Head of caudate nucleus (tissue), 42 donors: ENCODE results near the gene SMC1B.
"Not testable (repeated sequence)": the region's sequence is repeated elsewhere in the genome, so short reads cannot be mapped to it uniquely, and the experiment has no call there.

ENCODE experiments used
- DNase-seq, 42 donors: peaks; one replicate each; pipeline versions ENCODE4 v3.0.0 to v3.0.0-alpha.2; 2020 to 2021; ENCODE audit warnings: mixed read lengths in 7 of 42
- intact Hi-C: fragments of 100-400 bp; cut with DNase I; formaldehyde crosslinking; loops from one replicate; pipeline ENCODE4 v1.15.0; 2022

The SMC1B gene

DNA sequence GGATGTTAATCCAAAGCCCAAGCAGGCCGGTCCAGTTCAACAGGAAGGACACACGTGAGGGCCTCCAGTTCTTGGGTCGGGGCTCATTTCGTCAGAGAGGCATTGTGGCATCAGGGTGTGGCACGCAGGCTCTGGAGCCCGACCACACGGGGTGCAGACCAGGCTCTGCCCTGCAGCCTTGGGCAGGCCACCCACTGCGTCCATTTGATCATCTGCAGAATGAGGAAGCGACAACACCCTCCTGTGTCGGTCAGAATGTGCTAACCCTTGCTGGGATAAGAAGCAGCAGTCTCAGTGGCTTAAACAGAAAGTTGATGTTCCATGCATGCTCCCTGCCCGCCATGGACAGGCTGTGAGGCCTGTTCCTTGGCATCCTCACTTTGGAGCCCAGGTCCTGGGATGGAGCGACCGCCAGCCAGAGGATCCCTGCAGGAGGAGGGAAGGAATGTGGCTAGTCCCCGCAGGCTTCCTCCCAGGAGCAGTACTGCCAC, 10.9 kb upstream of the SMC1B start:
- peak in 3 of 42 donors; percentile 27 to 36 (median 28) for DNase-seq
- intact Hi-C loops = no loop called here

DNA sequence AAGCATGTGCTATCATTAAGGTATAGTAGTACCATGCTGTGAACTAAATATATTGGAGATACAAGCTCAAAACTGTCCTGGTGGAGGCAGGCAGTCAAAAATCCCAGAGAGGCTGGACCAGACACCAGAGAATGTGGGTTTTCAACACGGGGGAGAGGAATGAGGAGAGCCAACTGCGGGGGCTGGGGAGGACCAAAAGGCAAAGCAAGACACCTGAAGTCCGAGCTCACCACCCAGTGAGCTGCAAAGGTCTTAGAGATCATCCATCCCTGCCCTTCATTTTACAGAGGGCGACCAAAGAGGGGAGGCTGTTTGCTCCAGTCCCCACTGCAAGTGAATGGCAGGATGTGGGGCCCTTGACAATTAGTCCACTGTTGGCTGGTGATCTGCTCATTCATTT, 10.1 kb upstream of the SMC1B start:
- DNase-seq = peak in 1 of 42 donors; percentile 3
- intact Hi-C loops = no loop called here

DNA sequence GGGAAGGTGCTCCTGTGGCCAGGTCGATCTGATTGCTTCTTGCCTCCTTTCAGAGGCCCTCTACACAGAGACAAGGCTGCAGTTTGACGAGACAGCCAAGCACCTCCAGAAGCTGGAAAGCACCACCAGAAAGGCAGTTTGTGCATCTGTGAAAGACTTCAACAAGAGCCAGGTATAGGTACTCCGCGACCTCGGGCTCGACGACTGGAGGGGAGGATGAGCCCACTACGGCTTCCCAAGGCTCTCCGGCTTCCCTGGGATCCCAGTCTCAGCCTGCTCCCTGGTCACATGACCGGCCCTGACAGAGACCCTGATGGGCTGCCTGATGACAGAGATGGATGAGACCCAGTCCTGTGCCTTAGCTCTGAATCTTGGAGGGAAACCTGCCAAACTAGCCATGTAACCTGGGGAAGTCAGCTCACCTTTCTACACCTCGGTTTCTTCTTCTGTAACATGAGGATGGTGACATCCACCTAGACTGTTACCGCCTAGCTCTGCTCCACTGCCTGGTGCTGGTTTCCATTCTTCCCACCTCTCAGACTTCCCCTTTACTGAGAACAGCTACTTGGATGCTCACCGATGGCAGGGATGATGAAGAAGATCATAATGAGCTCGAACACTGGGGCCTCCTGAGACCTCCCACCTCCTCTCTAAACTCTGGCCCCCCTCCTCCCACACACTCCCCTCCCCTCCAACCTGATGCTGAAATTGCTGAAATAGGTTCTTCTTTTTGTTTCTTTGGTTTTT, 9.0 kb upstream of the SMC1B start:
- intact Hi-C loops = no loop called here
- DNase-seq = peak in 2 of 42 donors; percentile 4 to 34

DNA sequence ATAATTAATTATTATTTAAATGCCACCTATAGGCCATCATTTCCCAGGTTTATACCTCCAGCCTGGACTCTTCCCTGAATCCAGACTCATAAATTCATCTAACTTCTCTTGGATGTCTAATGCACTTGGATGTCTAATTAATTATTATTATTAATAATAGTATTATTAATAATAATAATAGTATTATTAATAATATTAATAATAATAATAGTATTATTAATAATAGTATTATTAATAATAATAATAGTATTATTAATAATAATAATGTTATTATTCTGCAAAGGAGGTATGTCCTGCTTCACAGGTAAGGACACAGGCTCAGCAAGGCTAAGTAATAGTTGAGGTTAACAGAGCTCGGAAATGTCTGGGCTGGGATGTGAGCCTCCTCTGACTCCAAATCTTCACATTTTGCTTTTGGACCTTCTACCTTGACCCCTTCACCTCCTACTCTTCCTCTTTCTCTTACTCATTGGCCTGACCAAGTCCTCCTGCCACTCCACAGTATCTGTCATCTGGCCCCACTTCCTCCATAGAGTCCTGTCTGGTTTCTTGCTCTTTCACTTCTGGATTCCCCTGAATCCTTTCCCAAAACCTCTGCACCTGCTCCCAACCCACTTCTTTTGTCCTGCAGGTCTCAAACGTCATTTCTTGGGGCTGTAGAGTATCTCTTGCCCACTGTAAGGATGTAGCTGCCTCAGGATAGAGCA, 8.1 kb upstream of the SMC1B start:
- peak in 1 of 42 donors; percentile 24 for DNase-seq
- intact Hi-C loops = no loop called here

DNA sequence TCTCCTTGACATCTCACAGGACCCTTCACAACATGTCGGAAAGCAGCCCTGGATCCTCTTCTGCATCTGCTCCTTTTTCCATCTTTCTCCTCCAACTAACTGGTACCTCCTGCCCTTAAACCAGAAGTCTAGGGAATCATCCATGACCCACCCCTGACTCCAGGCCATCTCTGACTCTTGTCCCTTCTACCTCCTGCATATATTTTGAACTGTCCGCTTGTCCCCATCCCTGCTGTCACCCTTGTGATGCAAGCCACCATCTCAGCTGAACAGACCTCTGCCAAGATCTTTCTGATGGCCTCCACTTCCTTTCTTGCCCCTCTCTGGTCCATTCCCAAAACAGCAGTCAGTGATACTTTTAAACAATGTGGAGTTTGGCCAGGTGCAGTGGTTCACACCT, 7.1 kb upstream of the SMC1B start:
- intact Hi-C loops = no loop called here
- DNase-seq = peak in 1 of 42 donors; percentile 24

DNA sequence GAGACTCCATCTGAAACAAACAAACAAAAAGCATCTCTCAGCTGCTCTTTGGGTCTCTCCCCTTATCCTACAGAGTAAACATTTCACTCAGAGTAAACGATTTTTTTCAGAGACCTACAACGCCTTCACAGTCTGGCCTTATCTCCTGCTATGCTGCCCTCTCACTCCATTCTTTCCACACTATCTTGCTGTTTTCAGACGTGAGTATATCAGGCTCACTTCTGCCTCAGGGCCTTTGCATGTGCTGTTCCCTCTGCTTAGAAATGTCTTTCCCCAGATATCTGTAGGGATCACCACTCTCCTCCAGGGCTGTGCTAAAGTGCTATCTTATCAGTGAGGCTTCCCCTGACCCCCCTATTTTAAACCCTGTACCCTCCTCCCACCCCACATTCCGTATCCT, 6.6 kb upstream of the SMC1B start:
- intact Hi-C loops = no loop called here

DNA sequence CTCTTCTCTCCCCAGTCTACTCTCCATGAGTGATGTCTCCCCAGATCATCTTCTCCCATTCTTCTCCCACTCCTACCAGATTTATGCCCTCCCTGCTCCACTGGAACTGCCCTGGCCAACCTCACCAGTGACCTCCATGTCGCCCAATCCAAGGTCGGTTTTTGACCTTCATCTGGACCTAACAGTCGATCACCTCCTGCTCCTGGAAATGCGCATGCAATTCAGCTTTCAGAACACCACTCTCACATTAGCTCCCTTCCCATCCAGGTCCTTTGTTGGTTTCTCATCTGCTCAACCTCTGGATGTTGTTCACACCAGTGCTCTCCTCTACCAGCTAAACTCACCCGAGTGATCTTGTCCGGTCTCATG, 5.4 kb upstream of the SMC1B start:
- peak in 1 of 42 donors; percentile 29 for DNase-seq
- intact Hi-C loops = no loop called here

More for the DNA sequence above, 6.6 kb upstream of the SMC1B start:
- DNase-seq = no peak

DNA sequence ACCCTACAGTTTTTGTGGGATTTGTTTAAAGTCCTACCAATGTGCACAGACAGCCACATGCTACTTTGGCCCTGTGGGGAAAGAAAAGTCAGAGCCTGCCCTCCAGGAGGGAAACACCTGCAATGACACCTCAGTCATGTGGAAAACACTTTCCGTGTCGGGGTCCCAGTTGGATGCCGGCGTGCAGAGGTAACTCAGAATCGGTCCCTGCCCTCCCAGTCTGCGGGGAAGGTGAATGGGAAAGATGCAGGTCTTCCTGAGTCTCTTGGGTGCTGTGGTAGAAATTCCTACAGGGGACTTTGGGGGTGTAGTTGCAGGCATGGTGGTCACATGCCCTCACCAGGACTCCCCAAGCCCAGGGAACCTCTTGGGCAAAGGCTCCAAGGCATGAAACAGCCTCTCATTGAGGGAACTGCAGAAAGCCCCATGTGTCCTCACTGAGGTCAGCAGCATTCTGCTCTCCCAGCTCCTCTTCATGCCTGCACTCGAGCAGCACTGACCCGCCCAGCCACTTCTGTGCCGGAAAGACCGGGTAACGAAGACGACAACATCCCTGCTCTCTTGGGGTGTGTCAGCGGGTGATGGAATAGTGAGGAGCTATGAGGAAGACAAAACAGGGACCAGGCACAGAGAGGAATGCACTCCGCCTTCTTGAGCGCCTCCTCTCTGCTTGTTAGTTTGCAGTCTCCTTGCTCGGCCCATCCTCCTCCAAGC, 4.8 kb upstream of the SMC1B start:
- intact Hi-C loops = no loop called here
- peak in 1 of 42 donors; percentile 16 for DNase-seq

DNA sequence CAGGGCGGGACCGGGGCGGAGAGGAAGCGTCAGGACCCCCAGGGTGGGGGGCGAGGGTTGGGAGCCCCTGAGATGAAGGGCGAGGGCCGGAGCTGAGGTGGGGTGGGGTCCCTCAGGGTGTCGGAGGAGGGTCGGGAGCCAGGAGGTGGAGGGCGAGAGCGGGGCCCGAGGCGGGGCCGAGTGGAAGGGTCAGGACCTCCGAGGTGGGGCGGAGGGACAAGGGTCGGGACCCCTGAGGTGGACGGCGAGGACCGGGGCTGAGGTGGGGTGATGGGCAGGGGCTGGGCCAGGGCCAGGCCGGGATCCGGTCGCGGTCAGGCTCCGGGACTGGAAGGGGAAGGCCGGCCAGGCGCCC, 409 bp downstream of the SMC1B start:
- intact Hi-C loops = no loop called here
- DNase-seq = peak in 2 of 42 donors; percentile 27 to 42

DNA sequence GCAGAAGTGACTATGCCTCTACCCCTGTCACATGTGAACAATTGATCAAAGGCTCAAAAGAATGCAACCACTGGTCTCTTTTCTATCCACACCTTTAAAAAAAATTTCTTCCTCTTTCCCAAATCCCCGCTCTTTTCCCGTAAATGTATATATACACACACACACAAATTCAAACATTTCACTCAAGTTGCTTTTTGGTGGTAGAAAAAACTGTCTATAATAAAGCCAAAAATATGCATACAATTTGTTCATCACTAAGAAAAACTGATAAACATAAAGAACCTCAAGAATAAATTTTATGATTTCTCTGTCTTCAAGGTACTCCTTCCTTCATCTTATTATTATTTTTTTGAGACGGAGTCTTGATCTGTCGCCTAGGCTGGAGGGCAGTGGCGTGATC, 5.6 kb downstream of the SMC1B start:
- intact Hi-C loops = no loop called here
- no peak for DNase-seq

DNA sequence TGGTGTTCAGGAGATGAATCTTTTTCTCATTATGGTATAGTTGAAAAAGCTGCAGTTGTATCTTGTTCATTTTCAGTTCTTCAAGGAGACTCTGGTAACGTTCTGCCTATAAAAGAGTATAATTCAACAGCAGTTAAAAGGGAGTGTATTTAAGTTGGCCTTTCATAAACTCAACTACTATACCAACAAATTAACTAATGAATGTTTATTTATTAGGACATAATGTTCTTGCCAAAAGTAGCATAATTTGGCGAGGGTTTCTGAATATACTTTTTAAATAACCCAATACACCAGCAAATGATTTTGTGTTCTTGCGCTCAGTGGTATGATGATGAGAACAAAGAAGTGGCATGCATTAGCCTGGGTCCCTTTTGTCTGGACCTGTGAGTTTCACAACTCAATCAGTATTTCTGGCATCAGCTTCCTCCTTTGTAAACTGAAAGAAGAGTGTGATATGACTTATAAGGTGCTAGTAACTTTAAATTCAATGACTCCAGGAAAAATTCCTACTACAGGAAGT, 10.9 kb downstream of the SMC1B start:
- intact Hi-C loops = no loop called here

DNA sequence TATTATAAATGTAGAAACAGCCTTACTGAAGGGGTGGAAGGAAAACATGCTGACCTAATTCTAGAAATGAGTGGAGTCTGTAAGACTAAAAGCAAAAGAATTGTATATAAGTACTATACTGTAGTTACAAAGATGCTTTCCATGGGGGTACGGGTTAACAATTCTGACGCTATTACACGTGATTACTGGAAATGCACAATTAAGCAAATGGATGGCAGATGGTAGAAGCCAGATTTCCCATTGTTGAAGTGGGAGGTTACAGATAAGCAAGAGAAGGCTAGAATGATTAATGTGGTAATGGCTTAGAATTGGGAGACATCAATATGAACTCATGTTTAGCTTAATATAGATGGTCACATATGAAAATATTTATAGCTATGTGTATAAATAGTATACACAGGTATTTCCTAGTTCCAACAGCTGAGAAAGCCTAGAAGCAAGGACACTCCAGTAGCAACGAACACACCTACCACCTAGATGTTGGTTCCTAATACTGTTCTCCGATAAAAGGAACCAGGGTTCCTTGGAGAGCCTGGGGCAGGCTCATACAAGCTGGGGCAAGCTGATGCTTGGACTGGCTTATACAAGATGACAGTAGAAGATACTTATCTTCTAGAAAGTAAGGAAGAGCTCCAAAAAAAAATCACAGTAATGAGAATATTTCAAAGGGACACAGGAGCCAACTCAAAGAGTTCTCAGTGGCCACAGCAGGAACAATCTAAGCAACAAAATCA, 13.5 kb downstream of the SMC1B start:
- no peak for DNase-seq
- intact Hi-C loops = no loop called here

More for the DNA sequence above, 10.9 kb downstream of the SMC1B start:
- DNase-seq = no peak

DNA sequence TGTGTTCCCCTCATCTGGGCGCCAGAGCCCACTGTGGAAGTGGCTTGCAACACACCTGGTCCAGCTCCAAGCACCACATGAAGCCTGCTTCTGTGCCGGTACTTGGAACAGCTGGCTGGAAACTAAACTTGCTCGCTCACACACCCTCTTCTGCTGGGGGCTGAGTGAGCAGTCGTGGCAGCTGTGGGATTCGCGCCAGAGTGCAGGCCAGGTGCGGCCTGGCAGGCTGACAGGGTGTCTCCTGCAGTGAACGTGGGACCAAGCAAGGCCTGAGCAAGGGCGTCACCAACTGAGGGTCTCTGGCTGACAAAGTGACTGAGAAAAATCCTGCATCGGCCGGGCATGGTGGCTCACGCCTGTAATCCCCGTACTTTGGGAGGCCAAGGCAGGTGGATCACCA, 15.2 kb downstream of the SMC1B start:
- intact Hi-C loops = no loop called here
- no peak for DNase-seq

DNA sequence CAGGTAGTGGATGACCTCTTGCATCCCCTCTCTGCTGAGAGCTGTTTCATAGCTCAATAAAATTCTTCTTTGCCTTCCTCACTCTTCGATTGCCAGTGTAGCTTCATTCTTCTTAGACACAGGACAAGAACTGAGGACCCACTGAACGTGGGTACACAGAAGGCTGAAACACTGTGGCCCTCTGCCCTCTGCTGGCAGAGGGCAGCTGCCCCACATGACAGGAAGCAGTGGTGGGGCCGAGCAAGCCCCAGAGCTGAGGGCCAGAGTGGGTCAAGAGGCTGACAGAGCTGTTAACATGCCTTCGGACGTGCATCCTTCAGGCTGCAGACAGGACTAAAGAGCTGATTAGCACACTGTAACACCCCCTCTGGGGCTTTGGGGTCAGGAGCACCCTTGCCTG, 15.6 kb downstream of the SMC1B start:
- intact Hi-C loops = no loop called here
- no peak for DNase-seq

DNA sequence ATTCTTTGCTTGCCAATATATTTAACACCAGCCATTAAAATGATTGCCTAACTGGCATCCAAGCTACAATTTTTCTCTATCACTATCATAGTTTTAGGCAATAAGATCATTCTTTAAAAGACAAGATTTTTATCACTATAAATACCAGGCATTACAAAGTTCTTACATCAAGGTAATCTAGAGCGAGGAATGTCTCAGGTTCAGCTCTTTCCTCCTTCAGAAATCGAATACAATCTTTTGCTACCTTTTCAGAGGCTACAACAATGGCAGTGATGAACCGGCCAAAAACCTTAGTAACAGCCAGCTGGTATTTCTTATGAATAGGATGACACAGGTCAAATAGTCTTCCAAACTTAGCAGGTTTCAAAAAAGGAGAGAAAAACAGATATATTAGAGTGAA, 23.9 kb downstream of the SMC1B start:
- DNase-seq = no peak
- intact Hi-C loops = no loop called here

DNA sequence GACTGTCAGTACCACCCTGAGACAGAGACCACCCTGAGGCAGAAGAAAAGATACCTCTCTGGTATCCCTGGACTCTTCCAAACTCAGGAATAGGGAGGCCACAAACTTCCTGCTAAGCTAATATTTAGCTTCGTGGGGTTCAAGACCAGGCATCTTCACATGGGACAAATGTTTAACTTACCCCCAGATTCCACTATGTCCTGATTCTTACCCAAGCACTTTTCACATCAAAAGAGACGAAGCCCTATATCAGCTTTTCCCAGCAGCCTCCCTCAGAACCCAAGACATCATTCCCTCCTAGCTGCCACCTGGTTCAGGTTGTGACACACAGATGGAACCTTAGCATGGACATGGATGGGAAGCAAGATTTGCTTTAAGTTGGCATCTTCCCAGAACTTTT, 32.1 kb downstream of the SMC1B start:
- no peak for DNase-seq
- intact Hi-C loops = no loop called here

DNA sequence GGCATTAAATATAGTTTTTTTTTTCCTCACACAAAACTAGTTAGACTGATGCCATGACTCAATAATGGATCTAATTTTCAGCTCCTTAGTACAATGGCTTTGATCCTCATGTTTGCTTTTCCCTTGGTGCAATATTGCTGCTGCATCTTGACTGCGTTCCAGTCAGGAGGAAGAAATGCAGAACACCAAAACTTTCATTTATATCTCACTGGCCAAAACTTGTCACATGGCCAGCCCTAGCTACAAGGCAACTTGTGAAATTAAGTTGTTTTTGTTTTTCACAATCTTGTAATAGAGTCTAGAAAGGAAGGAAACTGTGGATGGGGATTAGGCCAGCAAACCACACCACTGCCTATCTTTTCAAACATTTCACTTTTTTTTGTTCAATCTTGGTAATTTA, 36.7 kb downstream of the SMC1B start:
- intact Hi-C loops = no loop called here
- DNase-seq = peak in 2 of 42 donors; percentile 5 to 8

DNA sequence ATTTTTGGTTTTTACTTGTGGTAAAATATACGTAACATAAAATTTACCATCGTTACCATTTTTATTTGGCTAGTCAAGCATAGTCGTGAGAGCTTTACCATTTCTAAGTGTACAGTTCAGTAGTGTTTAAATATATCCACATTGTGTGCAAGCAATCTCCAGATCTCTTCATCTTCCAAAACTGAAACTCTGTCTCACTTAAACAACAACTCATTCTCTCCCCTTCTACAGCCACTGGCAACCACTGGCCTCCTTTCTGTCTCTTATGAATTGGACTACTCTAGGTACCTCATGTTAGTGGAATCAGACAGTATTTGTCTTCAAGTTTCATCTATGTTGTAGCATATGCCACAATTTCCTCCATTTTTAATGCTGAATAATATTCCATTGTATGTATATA, 37.4 kb downstream of the SMC1B start:
- intact Hi-C loops = no loop called here
- no peak for DNase-seq

DNA sequence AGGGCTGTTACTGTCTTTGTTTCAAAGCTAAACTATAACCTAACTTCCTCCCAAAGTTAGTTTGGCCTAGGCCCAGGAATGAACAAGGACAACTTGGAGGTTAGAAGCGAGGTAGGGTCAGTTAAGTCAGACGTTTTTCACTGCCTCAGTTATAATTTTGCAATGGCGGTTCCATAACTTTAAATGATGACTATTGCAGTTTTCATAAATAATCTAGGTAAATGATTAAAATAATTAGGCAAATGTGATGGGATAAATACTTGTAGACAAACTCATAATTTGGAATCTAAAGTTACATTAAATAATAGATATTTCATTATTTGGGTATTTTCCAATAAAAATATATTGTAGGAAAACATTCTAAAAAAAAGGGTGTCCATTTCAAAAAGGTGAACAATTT, 39.8 kb downstream of the SMC1B start:
- intact Hi-C loops, DNase-seq: not testable (repeated sequence)
